Skeletal muscle tissue (tissue), 2 donors: ENCODE measurements around the gene NPPA. TPM values are rescaled to one million over a fixed set of nuclear protein-coding genes. Genes with fewer than 3 reads are reported as not detected.

Experiments
- small RNA-seq: library from RNA; depleted of rRNA; stranded (forward); fragments of <200 nt; gene quantifications from one replicate; pipeline ENCODE3, GENCODE V24; 2014
- total RNA-seq: library from RNA; depleted of rRNA; stranded (reverse); fragments of >200 nt; gene quantifications from one replicate; pipeline ENCODE4 v1.2.3, GENCODE V29; 2014

Gene NPPA
- total RNA-seq, 1 donor from 2014 or later, result 4.2 TPM

Small RNA genes lying within 50 kb of the gene (small RNA-seq; reads per million reads assigned to genes)
- gene RF02156, result not detected
- gene RF02157, result not detected
- not detected for gene RF02158

Other genes with a start within 250 kb of the NPPA start
- gene FBXO2, start 193.4 kb downstream of the NPPA start, total RNA-seq, result 0.52 TPM
- gene FBXO44, start 192.9 kb downstream of the NPPA start, total RNA-seq, result 3.1 TPM
- gene FBXO6, start 183.6 kb downstream of the NPPA start, total RNA-seq, result 2.6 TPM
- gene MAD2L2, start 166.6 kb downstream of the NPPA start, total RNA-seq, result 19.8 TPM
- not detected for gene DRAXIN, start 156.1 kb downstream of the NPPA start, total RNA-seq
- 15.7 TPM for gene AGTRAP, start 111.6 kb downstream of the NPPA start, total RNA-seq
- 6.8 TPM for gene C1orf167, start 85.6 kb downstream of the NPPA start, total RNA-seq
- gene MTHFR, start 41.8 kb downstream of the NPPA start, total RNA-seq, result 43.3 TPM
- 3.7 TPM for gene CLCN6, start 41.6 kb downstream of the NPPA start, total RNA-seq
- gene NPPB, start 11.2 kb upstream of the NPPA start, total RNA-seq, result 1.0 TPM
- gene KIAA2013, start 78.6 kb upstream of the NPPA start, total RNA-seq, result 20.9 TPM
- gene PLOD1, start 86.9 kb upstream of the NPPA start, total RNA-seq, result 97.6 TPM
- gene MFN2, start 132.7 kb upstream of the NPPA start, total RNA-seq, result 37.6 TPM
- 26.1 TPM for gene MIIP, start 171.7 kb upstream of the NPPA start, total RNA-seq
- gene TNFRSF8, start 215.5 kb upstream of the NPPA start, total RNA-seq, result 0.52 TPM